ENCODE data around the gene JAK3.
"Not testable (repeated sequence)": the region's sequence is repeated elsewhere in the genome, so short reads cannot be mapped to it uniquely, and the experiment has no call there.

The JAK3 gene

GRCh38 chr19:17788632-17789031 is 59.1 kb downstream of the JAK3 start:
- no peaks in the 10 kb centered on the region for H3K27me3 ChIP-seq (ENCODE audit: control insufficient read depth, insufficient read depth, low read length, poor library complexity, severe bottlenecking)
- H3K4me3 ChIP-seq (ENCODE audit: insufficient read depth, low read depth, low read length) = no peak overlapping the region
- H3K36me3 ChIP-seq (ENCODE audit: control insufficient read depth, insufficient read depth, low read length) = no peaks in the 10 kb centered on the region
- H3K27ac ChIP-seq (ENCODE audit: insufficient read depth, low read depth, low read length, poor library complexity, severe bottlenecking) = no peak overlapping the region
- WGBS, 2 experiments = 100% methylated on average over 2 of the region's 2 CpGs
- H3K4me1 ChIP-seq (ENCODE audit: control insufficient read depth, insufficient read depth, low read length) = no peaks in the 10 kb centered on the region
- H3K9me3 ChIP-seq (ENCODE audit: control insufficient read depth, low read length) = no peaks in the 10 kb centered on the region

DNA sequence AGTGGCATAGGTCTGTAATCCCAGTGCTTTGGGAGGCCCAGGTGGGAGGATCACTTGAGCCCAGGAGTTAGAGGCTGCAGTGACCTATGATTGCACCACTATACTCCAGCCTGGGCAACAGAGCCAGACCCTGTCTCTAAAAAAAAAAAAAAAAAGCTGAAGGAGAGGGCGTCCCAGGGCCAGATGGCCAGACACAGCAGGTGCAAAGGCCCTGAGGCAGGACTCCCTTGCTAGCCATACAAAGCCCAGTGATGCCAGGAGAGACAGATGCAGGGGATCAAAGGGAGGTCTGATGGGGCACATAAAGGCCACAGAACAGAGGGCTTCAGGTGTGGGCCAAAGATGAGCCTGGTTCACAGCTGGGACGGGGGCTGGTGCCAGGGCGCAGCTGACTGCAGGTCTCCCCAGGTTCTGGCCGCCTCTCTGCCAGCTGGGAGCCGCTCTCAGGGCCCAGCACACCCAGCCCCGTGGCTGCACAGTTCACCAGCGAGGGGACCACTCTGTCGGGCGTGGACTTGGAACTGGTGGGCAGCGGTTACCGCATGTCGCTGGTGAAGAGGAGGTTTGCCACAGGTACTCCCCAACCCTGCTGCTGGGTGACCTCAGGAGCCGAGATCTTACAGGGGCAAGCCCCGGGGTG is 60.4 kb downstream of the JAK3 start:
- H3K4me1 ChIP-seq (ENCODE audit: control insufficient read depth, insufficient read depth, low read length) = no peaks in the 10 kb centered on the region
- no peak overlapping the region for H3K27ac ChIP-seq (ENCODE audit: insufficient read depth, low read depth, low read length, poor library complexity, severe bottlenecking)
- H3K4me3 ChIP-seq (ENCODE audit: insufficient read depth, low read depth, low read length) = no peak overlapping the region
- no peaks in the 10 kb centered on the region for H3K9me3 ChIP-seq (ENCODE audit: control insufficient read depth, low read length)
- H3K36me3 ChIP-seq (ENCODE audit: control insufficient read depth, insufficient read depth, low read length) = no peaks in the 10 kb centered on the region
- H3K27me3 ChIP-seq (ENCODE audit: control insufficient read depth, insufficient read depth, low read length, poor library complexity, severe bottlenecking) = no peaks in the 10 kb centered on the region
- 93 to 95% methylated on average over 14 of the region's 14 CpGs for WGBS, 2 experiments

GRCh38 chr19:17784201-17785008 is 63.4 kb downstream of the JAK3 start:
- Histone ChIP-seq H3K4me1 (ENCODE audit: control insufficient read depth, insufficient read depth, low read length) (no peaks in the 10 kb centered on the region), H3K4me3 (ENCODE audit: insufficient read depth, low read depth, low read length) (no peak overlapping the region), H3K27me3 (ENCODE audit: control insufficient read depth, insufficient read depth, low read length, poor library complexity, severe bottlenecking) (no peaks in the 10 kb centered on the region), H3K36me3 (ENCODE audit: control insufficient read depth, insufficient read depth, low read length) (no peaks in the 10 kb centered on the region), H3K9me3 (ENCODE audit: control insufficient read depth, low read length) (no peaks in the 10 kb centered on the region), H3K27ac (ENCODE audit: insufficient read depth, low read depth, low read length, poor library complexity, severe bottlenecking) (no peak overlapping the region)
- 72 to 75% methylated on average over 32 of the region's 32 CpGs for WGBS, 2 experiments

GRCh38 chr19:17783721-17784120 is 64.1 kb downstream of the JAK3 start:
- not testable (repeated sequence) for H3K27me3 ChIP-seq (ENCODE audit: control insufficient read depth, insufficient read depth, low read length, poor library complexity, severe bottlenecking); H3K27ac ChIP-seq (ENCODE audit: insufficient read depth, low read depth, low read length, poor library complexity, severe bottlenecking); H3K9me3 ChIP-seq (ENCODE audit: control insufficient read depth, low read length); H3K4me1 ChIP-seq (ENCODE audit: control insufficient read depth, insufficient read depth, low read length); H3K4me3 ChIP-seq (ENCODE audit: insufficient read depth, low read depth, low read length); H3K36me3 ChIP-seq (ENCODE audit: control insufficient read depth, insufficient read depth, low read length)
- 90 to 93% methylated on average over 5 of the region's 5 CpGs for WGBS, 2 experiments

GRCh38 chr19:17780781-17781180 is 67.0 kb downstream of the JAK3 start:
- Histone ChIP-seq H3K4me3 (ENCODE audit: insufficient read depth, low read depth, low read length) (no peak overlapping the region), H3K4me1 (ENCODE audit: control insufficient read depth, insufficient read depth, low read length) (no peaks in the 10 kb centered on the region), H3K27me3 (ENCODE audit: control insufficient read depth, insufficient read depth, low read length, poor library complexity, severe bottlenecking) (no peaks in the 10 kb centered on the region), H3K27ac (ENCODE audit: insufficient read depth, low read depth, low read length, poor library complexity, severe bottlenecking) (no peak overlapping the region), H3K9me3 (ENCODE audit: control insufficient read depth, low read length) (no peaks in the 10 kb centered on the region), H3K36me3 (ENCODE audit: control insufficient read depth, insufficient read depth, low read length) (no peaks in the 10 kb centered on the region)
- 88 to 94% methylated on average over 2 of the region's 2 CpGs for WGBS, 2 experiments

DNA sequence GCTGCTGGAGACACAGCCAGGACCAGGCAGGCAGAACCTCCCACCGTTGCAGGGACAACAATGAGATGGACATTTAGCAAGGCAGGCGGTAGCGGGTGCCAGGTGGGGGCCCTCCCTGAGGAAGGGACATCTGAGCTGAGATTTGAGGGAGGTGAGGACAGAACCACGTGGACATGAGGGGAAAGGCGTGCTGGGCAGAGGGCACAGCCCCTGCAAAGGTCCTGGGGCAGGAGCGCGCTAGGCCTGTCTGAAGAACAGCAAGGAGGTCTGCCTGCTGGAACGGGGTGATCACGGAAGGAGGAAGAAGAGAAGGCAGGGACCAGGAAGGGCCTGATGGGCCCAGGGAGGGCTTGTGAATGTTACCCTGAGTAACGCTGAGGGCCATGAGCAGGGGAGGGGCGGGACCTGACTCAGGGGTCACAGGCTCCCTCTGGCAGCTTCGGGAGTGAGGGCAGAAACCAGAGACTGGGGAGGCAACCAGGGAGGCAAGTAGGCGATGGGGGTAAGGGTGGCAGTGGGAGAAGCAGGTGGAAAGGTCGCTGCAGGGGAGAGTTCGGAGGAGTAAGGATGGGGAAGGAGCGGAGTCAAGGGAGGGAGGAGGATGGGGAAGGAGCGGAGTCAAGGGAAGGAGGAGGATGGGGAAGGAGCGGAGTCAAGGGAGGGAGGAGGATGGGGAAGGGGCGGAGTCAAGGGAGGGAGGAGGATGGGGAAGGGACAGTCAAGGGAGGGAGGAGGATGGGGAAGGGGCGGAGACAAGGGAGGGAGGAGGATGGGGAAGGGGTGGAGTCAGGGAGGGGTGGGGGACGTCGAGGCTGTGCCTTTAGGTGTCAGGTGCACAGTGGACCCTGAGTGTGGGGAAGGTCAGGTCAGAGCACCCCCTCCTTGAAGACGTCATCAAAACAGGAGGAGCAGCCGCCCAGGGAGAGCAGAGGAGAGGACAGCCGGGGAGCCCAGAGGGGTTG is 68.5 kb downstream of the JAK3 start:
- H3K36me3 ChIP-seq (ENCODE audit: control insufficient read depth, insufficient read depth, low read length) = no peaks in the 10 kb centered on the region
- peak overlapping the region; percentile 30 for H3K4me3 ChIP-seq (ENCODE audit: insufficient read depth, low read depth, low read length)
- no peak overlapping the region for H3K27ac ChIP-seq (ENCODE audit: insufficient read depth, low read depth, low read length, poor library complexity, severe bottlenecking)
- peaks cover 6% of the 10 kb centered on the region for H3K4me1 ChIP-seq (ENCODE audit: control insufficient read depth, insufficient read depth, low read length)
- H3K27me3 ChIP-seq (ENCODE audit: control insufficient read depth, insufficient read depth, low read length, poor library complexity, severe bottlenecking) = no peaks in the 10 kb centered on the region
- WGBS, 2 experiments = 10 to 14% methylated on average over 25 of the region's 25 CpGs
- H3K9me3 ChIP-seq (ENCODE audit: control insufficient read depth, low read length) = no peaks in the 10 kb centered on the region

DNA sequence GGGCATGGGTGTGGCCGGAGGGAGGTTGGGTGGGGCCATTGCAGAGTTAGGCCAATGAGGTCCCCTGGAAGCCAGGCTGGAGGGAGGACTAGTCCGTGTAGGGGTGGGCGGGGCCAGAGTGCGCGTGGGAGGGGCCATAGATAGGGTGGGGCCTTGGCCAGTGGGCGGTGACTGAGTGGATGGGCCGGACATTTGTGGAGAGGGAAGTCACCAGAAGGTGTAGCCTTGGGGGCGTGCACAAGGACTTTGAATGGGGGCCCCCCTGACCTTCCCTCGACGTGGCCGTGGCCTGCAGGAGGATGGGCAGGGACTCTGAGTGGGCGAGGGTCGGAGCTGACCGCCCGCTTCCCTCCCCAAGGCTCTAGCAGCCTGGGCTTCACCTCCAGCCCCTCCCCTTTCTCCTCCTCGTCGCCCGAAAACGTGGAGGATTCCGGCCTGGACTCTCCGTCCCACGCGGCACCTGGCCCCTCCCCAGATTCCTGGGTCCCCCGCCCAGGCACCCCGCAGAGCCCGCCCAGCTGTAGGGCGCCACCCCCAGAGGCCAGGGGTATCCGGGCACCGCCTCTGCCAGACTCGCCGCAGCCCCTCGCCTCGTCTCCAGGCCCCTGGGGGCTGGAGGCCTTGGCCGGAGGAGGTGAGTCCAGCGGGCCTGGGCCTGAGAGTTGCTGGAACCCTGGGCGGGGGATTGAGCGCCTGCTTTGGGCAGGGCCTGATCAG is 69.4 kb downstream of the JAK3 start:
- Histone ChIP-seq H3K4me3 (ENCODE audit: insufficient read depth, low read depth, low read length) (peak overlapping the region; percentile 30), H3K27ac (ENCODE audit: insufficient read depth, low read depth, low read length, poor library complexity, severe bottlenecking) (no peak overlapping the region), H3K4me1 (ENCODE audit: control insufficient read depth, insufficient read depth, low read length) (peaks cover 6% of the 10 kb centered on the region), H3K27me3 (ENCODE audit: control insufficient read depth, insufficient read depth, low read length, poor library complexity, severe bottlenecking) (no peaks in the 10 kb centered on the region), H3K9me3 (ENCODE audit: control insufficient read depth, low read length) (no peaks in the 10 kb centered on the region), H3K36me3 (ENCODE audit: control insufficient read depth, insufficient read depth, low read length) (no peaks in the 10 kb centered on the region)
- WGBS, 2 experiments = 4% methylated on average over 37 of the region's 37 CpGs

GRCh38 chr19:17777840-17778239 is 69.9 kb downstream of the JAK3 start:
- not testable (repeated sequence) for H3K9me3 ChIP-seq (ENCODE audit: control insufficient read depth, low read length); H3K4me3 ChIP-seq (ENCODE audit: insufficient read depth, low read depth, low read length); H3K27me3 ChIP-seq (ENCODE audit: control insufficient read depth, insufficient read depth, low read length, poor library complexity, severe bottlenecking); H3K36me3 ChIP-seq (ENCODE audit: control insufficient read depth, insufficient read depth, low read length); H3K4me1 ChIP-seq (ENCODE audit: control insufficient read depth, insufficient read depth, low read length); H3K27ac ChIP-seq (ENCODE audit: insufficient read depth, low read depth, low read length, poor library complexity, severe bottlenecking)
- WGBS, 2 experiments = 80 to 81% methylated on average over 10 of the region's 10 CpGs

- Histone ChIP-seq H3K4me1 (ENCODE audit: control insufficient read depth, insufficient read depth, low read length) (peaks cover 6% of the 10 kb centered on the region), H3K4me3 (ENCODE audit: insufficient read depth, low read depth, low read length) (no peak overlapping the region), H3K27ac (ENCODE audit: insufficient read depth, low read depth, low read length, poor library complexity, severe bottlenecking) (no peak overlapping the region), H3K9me3 (ENCODE audit: control insufficient read depth, low read length) (no peaks in the 10 kb centered on the region), H3K36me3 (ENCODE audit: control insufficient read depth, insufficient read depth, low read length) (peaks cover 3% of the 10 kb centered on the region), H3K27me3 (ENCODE audit: control insufficient read depth, insufficient read depth, low read length, poor library complexity, severe bottlenecking) (no peaks in the 10 kb centered on the region)
- 81 to 86% methylated on average over 27 of the region's 27 CpGs for WGBS, 2 experiments
Measured at GRCh38 chr19:17775991-17776803, 71.6 kb downstream of the JAK3 start.

Measured in ectodermal cell (in vitro differentiated cells).